HepG2 (cell line): ENCODE results near the gene LPIN3. TPM values are rescaled to one million over a fixed set of nuclear protein-coding genes. Genes with fewer than 3 reads are reported as not detected.

ENCODE experiments used
- ATAC-seq: fragments of 200-7000 bp; cut with Tn5 transposase; 3 replicates; pipeline ENCODE4 v1.9.1; 2020; ENCODE audit warnings: mild to moderate bottlenecking, moderate library complexity
- BruUV-seq: library from RNA; stranded (reverse); fragments of 400-500 nt; replicated peaks from 2 replicates; lab custom pipeline; 2021; lab: Mats Ljungman, UMichigan
- CTCF ChIA-PET: fragments of 300-600 bp; formaldehyde crosslinking; extraction: SDS; loops from one replicate; lab custom pipeline; 2021; ENCODE audit warnings: low total read pairs, inconsistent platforms, low intra/inter-chr PET ratio; lab: Yijun Ruan, JAX
- POLR2A ChIA-PET: fragments of 350-600 bp; sonication (Branson Sonifier 250); formaldehyde crosslinking; loops from one replicate; lab custom pipeline; 2020; ENCODE audit warnings: antibody characterized with exemption, inconsistent platforms; lab: Yijun Ruan, JAX
- DNase-seq: peaks from one replicate; pipeline ENCODE4 v3.0.0-alpha.2; 2015; ENCODE audit warnings: low spot score
- FAIRE-seq: peaks from 3 replicates; lab custom pipeline; 2011; peaks lifted over from hg19 to GRCh38; lab: Jason Lieb, UNC
- H2AFZ ChIP-seq: one replicate; pipeline ENCODE4 v1.6.1; 2011; ENCODE audit warnings: low read length, inconsistent platforms
- H3K27ac ChIP-seq: fragments of 300-600 bp; 3 replicates; pipeline ENCODE4 v1.8.0; 2011; ENCODE audit warnings: mixed run types, mild to moderate bottlenecking, mixed read lengths, low read length, inconsistent platforms; ENCODE audit not compliant: insufficient read depth; ENCODE audit errors: extremely low read length
- H3K27me3 ChIP-seq, 2 experiments: fragments of 200-600 bp in 1 of 2; 2 replicates in 1 of 2; 3 replicates in 1 of 2; pipeline versions ENCODE4 v1.6.0 to v1.8.0; 2011; ENCODE audit warnings: low read length in 2 of 2, mild to moderate bottlenecking in 2 of 2, moderate library complexity in 2 of 2, inconsistent platforms in 1 of 2; ENCODE audit not compliant: insufficient read depth in 2 of 2, control insufficient read depth in 1 of 2
- H3K36me3 ChIP-seq, 2 experiments: fragments of 200-600 bp in 1 of 2; replicated peaks in 1 of 2; 2 replicates in 1 of 2; 3 replicates in 1 of 2; pipeline versions ENCODE4 v1.5.1 to v1.8.0; 2011; ENCODE audit warnings: low read length in 2 of 2, inconsistent platforms in 1 of 2; ENCODE audit not compliant: insufficient read depth in 2 of 2, control insufficient read depth in 1 of 2
- H3K4me1 ChIP-seq: 2 replicates; pipeline ENCODE4 v1.5.1; 2012; ENCODE audit warnings: low read length, inconsistent platforms; ENCODE audit not compliant: insufficient read depth
- H3K4me2 ChIP-seq: 2 replicates; pipeline ENCODE4 v1.6.0; 2011; ENCODE audit warnings: low read depth, low read length, inconsistent platforms
- H3K4me3 ChIP-seq, 3 experiments: fragments of 200-600 bp in 1 of 3; sonication (generic), shearing (Covaris generic) in 1 of 3; replicated peaks in 1 of 3; 2 replicates each; pipeline ENCODE4 v1.5.1; 2011 to 2016; ENCODE audit warnings: low read length in 3 of 3, inconsistent platforms in 2 of 3, low read depth in 2 of 3, mild to moderate bottlenecking in 2 of 3, control low read depth in 1 of 3, mixed read lengths in 1 of 3; ENCODE audit not compliant: insufficient read depth in 1 of 3
- H3K79me2 ChIP-seq: one replicate; pipeline ENCODE4 v1.6.1; 2011; ENCODE audit warnings: low read length, inconsistent platforms; ENCODE audit not compliant: insufficient read depth
- H3K9ac ChIP-seq: 2 replicates; pipeline ENCODE4 v1.6.0; 2011; ENCODE audit warnings: mild to moderate bottlenecking, low read depth, low read length, inconsistent platforms; ENCODE audit not compliant: insufficient read depth
- H3K9me3 ChIP-seq: 2 replicates; pipeline ENCODE4 v1.5.1; 2012; ENCODE audit warnings: mild to moderate bottlenecking, low read length
- H4K20me1 ChIP-seq: 2 replicates; pipeline ENCODE4 v1.6.0; 2011; ENCODE audit warnings: inconsistent platforms, mild to moderate bottlenecking, low read length, moderate library complexity; ENCODE audit not compliant: insufficient read depth
- AKNA ChIP-seq: sonication (generic); formaldehyde crosslinking; IDR thresholded peaks from 2 replicates; pipeline ENCODE4 v1.4.0; 2020; ENCODE audit warnings: missing genetic modification reagents, borderline replicate concordance
- BORCS8-MEF2B ChIP-seq: sonication (generic); formaldehyde crosslinking; IDR thresholded peaks from 2 replicates; pipeline ENCODE4 v1.8.0; 2022; ENCODE audit warnings: mild to moderate bottlenecking, missing genetic modification reagents
- CENPT ChIP-seq: sonication (generic); formaldehyde crosslinking; IDR thresholded peaks from 2 replicates; pipeline ENCODE4 v1.8.0; 2022; ENCODE audit warnings: low read depth, mild to moderate bottlenecking, moderate library complexity, missing genetic modification reagents
- DMAP1 ChIP-seq: IDR thresholded peaks from 2 replicates; pipeline ENCODE4 v1.6.1; 2016
- HOXD1 ChIP-seq: sonication (generic); formaldehyde crosslinking; IDR thresholded peaks from 2 replicates; pipeline ENCODE4 v1.5.0; 2020; ENCODE audit warnings: missing genetic modification reagents
- KAT2B ChIP-seq: fragments of 150-350 bp; IDR thresholded peaks from 2 replicates; pipeline ENCODE4 v1.6.1; 2014; ENCODE audit warnings: low read depth, low read length, borderline replicate concordance
- MATR3 ChIP-seq: sonication (generic); formaldehyde crosslinking; IDR thresholded peaks from 2 replicates; pipeline ENCODE4 v1.4.0; 2020; ENCODE audit warnings: missing genetic modification reagents
- MIER2 ChIP-seq: IDR thresholded peaks from 2 replicates; pipeline ENCODE4 v1.6.1; 2016; ENCODE audit warnings: missing biosample characterization, missing genetic modification reagents
- MXD4 ChIP-seq: IDR thresholded peaks from 2 replicates; pipeline ENCODE4 v1.6.1; 2016; ENCODE audit warnings: mild to moderate bottlenecking, missing biosample characterization, missing genetic modification reagents
- NCOA1 ChIP-seq: sonication (generic); formaldehyde crosslinking; IDR thresholded peaks from 2 replicates; pipeline ENCODE4 v1.9.0; 2021; ENCODE audit warnings: missing genetic modification reagents
- NONO ChIP-seq, 2 experiments: fragments of 450-650 bp in 1 of 2; sonication (generic) in 1 of 2; formaldehyde crosslinking in 1 of 2; IDR thresholded peaks in 1 of 2; conservative IDR thresholded peaks in 1 of 2; 2 replicates each; pipeline versions ENCODE4 v1.6.1 to v1.8.0; 2017 to 2022; ENCODE audit warnings: mild to moderate bottlenecking in 1 of 2, missing genetic modification reagents in 1 of 2, moderate library complexity in 1 of 2
- PAX8 ChIP-seq: sonication (generic); formaldehyde crosslinking; IDR thresholded peaks from 2 replicates; pipeline ENCODE4 v1.8.0; 2022; ENCODE audit warnings: mild to moderate bottlenecking, missing genetic modification reagents, borderline replicate concordance
- TBX2 ChIP-seq: sonication (generic); formaldehyde crosslinking; IDR thresholded peaks from 2 replicates; pipeline ENCODE4 v1.5.0; 2020; ENCODE audit warnings: missing genetic modification reagents, mild to moderate bottlenecking, borderline replicate concordance
- ZFP62 ChIP-seq: sonication (generic); formaldehyde crosslinking; IDR thresholded peaks from 2 replicates; pipeline ENCODE4 v1.4.0; 2020; ENCODE audit warnings: missing genetic modification reagents
- ZNF430 ChIP-seq: sonication (generic); formaldehyde crosslinking; IDR thresholded peaks from 2 replicates; pipeline ENCODE4 v1.9.0; 2021; ENCODE audit warnings: mild to moderate bottlenecking, missing genetic modification reagents
- ZNF557 ChIP-seq: sonication (generic); formaldehyde crosslinking; IDR thresholded peaks from 2 replicates; pipeline ENCODE4 v1.4.0; 2020; ENCODE audit warnings: missing genetic modification reagents
- ZNF670 ChIP-seq: sonication (generic); formaldehyde crosslinking; IDR thresholded peaks from 2 replicates; pipeline ENCODE4 v1.8.0; 2022; ENCODE audit warnings: mild to moderate bottlenecking, missing genetic modification reagents, borderline replicate concordance
- ZNF75D ChIP-seq: sonication (generic); formaldehyde crosslinking; IDR thresholded peaks from 2 replicates; pipeline ENCODE4 v1.8.1; 2023; ENCODE audit warnings: missing genetic modification reagents, mild to moderate bottlenecking, borderline replicate concordance
- ZNF781 ChIP-seq: sonication (generic); formaldehyde crosslinking; IDR thresholded peaks from 2 replicates; pipeline ENCODE4 v1.5.1; 2020; ENCODE audit warnings: borderline replicate concordance, mild to moderate bottlenecking, missing genetic modification reagents; ENCODE audit errors: not compliant biosample characterization
- WGBS: methylation state at CpG from one replicate; pipeline ENCODE4 v1.1.6; 2017; ENCODE audit warnings: low lambda C conversion rate; 5-methylcytosine and 5-hydroxymethylcytosine counted together
- in situ Hi-C: cut with HindIII; loops from 2 replicates; pipeline ENCODE4 v1.10.0; 2017; ENCODE audit warnings: low pct_unique_long_range_greater_than_20kb; ENCODE audit not compliant: extremely low pct_ligation_motif_present
- intact Hi-C: fragments of 100-400 bp; cut with micrococcal nuclease; formaldehyde crosslinking; loops from one replicate; pipeline ENCODE4 v1.10.0; 2022; ENCODE audit not compliant: unreplicated experiment
- polyA plus RNA-seq, 8 experiments: library from polyadenylated mRNA; depleted of rRNA in 3 of 8; stranded (reverse) in 7 of 8; unstranded in 1 of 8; fragments of >200 nt; fragmentation: Illumina TruSeq in 4 of 8; extraction: Trizol in 4 of 8; gene quantifications; 2 replicates each; pipeline versions ENCODE4 v1.2.1 to v1.2.3, GENCODE V29; 2011 to 2016; ENCODE audit warnings: low read depth in 4 of 8, missing spikeins in 1 of 8, mixed read lengths in 1 of 8; ENCODE audit not compliant: insufficient read depth in 1 of 8
- total RNA-seq, 5 experiments: library from RNA; depleted of rRNA; stranded (reverse); fragments of >200 nt; fragmentation: Illumina TruSeq; extraction: Trizol; gene quantifications; 2 replicates each; pipeline ENCODE4 v1.2.3, GENCODE V29; 2016; ENCODE audit warnings: low read depth in 1 of 5
- TF ChIP-seq, protein P1 (sequence below): sonication (generic); formaldehyde crosslinking; IDR thresholded peaks from 2 replicates; pipeline ENCODE4 v1.8.0; 2022; ENCODE audit warnings: mild to moderate bottlenecking, missing genetic modification reagents, borderline replicate concordance

LPIN3 gene
- total and polyA plus RNA-seq, 2 of the 13 experiments (the other 11 are each of a cell fraction or from before 2014, with no cell fraction given): 14.2 to 28.6 TPM

DNA sequence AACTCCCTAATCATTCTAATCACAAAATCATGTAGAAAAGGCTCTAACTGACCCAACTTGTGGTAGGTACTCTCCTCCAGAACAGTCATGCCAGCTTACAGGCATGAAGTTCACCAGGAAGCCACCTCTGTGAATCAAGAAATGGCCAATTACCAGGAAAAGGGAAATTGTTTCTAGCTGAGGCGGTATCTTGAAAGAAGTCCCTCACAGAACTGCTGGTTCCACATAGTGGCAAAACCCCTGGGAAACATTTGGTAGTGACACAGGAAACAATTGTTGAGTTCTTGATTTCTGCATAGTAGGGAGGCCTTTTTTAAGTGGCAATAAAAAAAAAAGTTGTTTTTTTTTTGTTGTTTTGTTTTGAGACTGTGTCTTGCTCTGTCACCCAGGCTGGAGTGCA, 19.6 kb upstream of the LPIN3 start:
- Histone ChIP-seq H3K4me3 (no peak overlapping the region), H3K4me2 (no peak overlapping the region), H3K79me2 (peaks cover 9% of the 10 kb centered on the region), H3K27me3 (peaks cover 0 to 3% of the 10 kb centered on the region in 2 experiments; a peak in 1 of 5 replicates), H2AFZ (no peak overlapping the region), H4K20me1 (no peaks in the 10 kb centered on the region)
- in situ Hi-C loops: no loop called here
- TF ChIP-seq ZNF75D (CRISPR knock-in tag) (no peak), HOXD1 (no peak), MIER2 (CRISPR knock-in tag) (no peak), ZNF670 (CRISPR knock-in tag) (no peak), CENPT (CRISPR knock-in tag) (no peak), ZNF430 (no peak), ZFP62 (CRISPR knock-in tag) (no peak), MXD4 (CRISPR knock-in tag) (no peak), NCOA1 (no peak), ZNF557 (CRISPR knock-in tag) (no peak), MATR3 (CRISPR knock-in tag) (no peak), BORCS8-MEF2B (CRISPR knock-in tag) (no peak), NONO (IDR thresholded peaks at IDR 0.05) (no peak), NONO (CRISPR knock-in tag; conservative IDR thresholded peaks at IDR 0.05) (no peak), DMAP1 (CRISPR knock-in tag) (no peak), ZNF781 (CRISPR knock-in tag) (no peak), AKNA (CRISPR knock-in tag) (no peak), KAT2B (no peak), PAX8 (CRISPR knock-in tag) (no peak), TBX2 (no peak)
- TF ChIP-seq, protein P1, sequence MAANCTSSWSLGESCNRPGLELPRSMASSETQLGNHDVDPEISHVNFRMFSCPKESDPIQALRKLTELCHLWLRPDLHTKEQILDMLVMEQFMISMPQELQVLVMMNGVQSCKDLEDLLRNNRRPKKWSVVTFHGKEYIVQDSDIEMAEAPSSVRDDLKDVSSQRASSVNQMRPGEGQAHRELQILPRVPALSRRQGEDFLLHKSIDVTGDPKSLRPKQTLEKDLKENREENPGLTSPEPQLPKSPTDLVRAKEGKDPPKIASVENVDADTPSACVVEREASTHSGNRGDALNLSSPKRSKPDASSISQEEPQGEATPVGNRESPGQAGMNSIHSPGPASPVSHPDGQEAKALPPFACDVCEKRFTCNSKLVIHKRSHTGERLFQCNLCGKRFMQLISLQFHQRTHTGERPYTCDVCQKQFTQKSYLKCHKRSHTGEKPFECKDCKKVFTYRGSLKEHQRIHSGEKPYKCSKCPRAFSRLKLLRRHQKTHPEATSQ (CRISPR knock-in tag): no peak
- TF ChIP-seq, all 625 proteins: peak for 0
- H3K9me3 ChIP-seq: no peaks in the 10 kb centered on the region
- CTCF ChIA-PET: no interaction called here
- H3K9ac ChIP-seq: no peak overlapping the region
- intact Hi-C loops: no loop called here
- peaks cover 37% of the 10 kb centered on the region for H3K4me1 ChIP-seq
- ATAC-seq: no peak
- POLR2A ChIA-PET: interaction anchor here (0.7 to 0.9 kb wide), 2 partner anchors 19 to 182 kb away, joined by 3 to 7 read pairs; partner anchors contain the start of gene LPIN3
- no peak for FAIRE-seq
- no peak for DNase-seq
- BruUV-seq: no TSS peak
- no peak overlapping the region for H3K27ac ChIP-seq
- H3K36me3 ChIP-seq: no peaks in the 10 kb centered on the region
- 97% methylated on average over 1 of the region's 1 CpG for WGBS
